8988T (cell line): Measurements from ENCODE around the gene AFAP1.

Experiments used
- DNase-seq: peaks from one replicate; pipeline ENCODE4 v3.0.0; 2011

Gene AFAP1

DNA sequence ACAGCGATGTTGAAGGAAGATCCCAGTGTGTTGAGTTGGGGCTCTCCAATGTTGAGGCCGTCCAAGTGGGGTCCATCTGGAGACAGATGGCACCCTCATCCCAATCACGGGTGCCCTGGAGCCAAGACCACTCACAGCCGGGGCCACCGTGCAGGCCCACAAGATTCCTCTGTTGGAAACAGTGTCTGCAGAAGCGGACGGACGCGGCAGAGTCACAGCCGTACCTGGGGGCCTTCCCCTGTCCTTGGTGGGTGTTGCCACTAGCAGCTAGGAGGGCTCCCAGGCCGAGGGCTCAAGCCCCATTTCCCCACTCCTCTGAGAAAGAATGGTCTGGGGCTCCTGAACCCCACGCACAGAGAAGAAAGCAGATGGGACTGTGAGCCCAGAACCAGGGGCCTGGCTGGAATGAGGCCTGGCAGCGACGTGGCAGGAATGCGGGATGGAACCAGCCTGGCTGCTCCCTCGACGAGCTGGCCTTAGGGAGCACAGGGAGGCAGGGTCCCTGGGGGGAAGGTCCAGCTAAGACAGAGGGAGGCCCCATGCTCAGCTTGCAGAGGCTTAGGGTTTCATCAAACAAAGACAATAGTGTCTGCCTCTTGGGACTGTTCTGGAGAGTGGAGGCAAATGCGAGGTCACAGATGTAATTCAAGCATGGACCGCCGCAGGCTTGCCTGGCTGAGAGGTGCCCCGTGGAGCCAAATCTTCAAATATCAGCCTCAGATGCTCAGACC, 228.9 kb downstream of the AFAP1 start:
- DNase-seq, result no peak

DNA sequence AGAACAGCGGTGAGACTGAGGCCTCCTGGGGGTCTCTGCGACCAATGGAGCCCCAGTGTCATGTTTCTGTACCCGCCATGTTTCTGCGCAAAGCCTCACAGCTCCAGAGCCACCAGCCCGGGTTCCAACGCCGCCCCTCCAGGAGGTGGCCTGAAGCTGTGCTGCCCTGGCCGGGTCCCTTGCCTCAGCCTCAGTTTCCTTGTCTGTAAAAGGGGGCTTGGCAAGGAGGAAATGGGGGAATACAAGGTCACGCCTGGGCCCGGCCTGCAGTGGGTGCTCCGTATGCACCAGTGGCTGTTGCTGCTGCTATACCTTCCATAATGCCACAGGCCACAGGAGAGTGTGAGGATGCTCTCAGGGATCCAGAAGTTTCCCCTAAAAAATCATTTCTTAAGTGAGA, 229.5 kb downstream of the AFAP1 start:
- DNase-seq, result no peak

DNA sequence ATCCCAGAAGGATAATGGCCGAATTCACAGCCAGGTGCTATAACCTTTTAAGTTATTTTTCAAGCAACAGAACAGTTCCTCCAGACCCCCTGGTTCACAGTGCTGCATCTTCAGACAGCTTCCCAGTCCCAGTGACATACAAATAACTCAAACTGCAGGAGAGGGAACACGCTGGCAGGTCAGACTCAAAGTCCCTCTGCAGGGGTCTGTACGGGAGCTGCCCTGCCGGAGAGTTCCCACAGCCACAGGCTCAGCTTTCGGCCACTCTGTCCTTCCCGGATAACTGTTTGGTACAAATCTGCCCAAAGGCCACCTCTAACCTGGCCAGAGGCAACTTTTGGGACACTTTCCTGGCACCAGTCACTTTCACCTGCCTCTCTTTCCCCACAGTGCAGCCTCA, 230.2 kb downstream of the AFAP1 start:
- DNase-seq, result no peak

DNA sequence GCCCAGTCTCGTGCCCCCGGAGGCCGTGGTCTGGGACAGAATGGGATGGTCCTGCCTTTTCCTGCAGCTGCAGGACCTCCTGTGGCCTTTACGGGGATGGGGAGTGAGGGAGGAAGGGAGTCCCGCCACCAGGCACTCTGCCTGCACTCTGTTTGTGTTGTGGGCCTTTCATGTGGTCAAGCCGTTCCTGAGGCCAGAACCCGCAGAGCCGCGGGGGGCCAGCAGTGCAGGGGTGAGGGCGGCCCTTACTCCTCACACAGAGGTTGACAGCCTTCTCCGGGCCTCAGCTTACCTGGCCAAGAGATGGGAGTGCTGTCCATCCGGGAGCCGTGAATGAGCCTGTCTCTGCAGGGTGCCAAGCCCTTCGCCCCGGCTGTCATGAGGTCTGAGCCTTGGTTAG, 230.7 kb downstream of the AFAP1 start:
- DNase-seq, result no peak
